ENCODE measurements around the gene TNS2.
"Not testable (repeated sequence)": the region's sequence is repeated elsewhere in the genome, so short reads cannot be mapped to it uniquely, and the experiment has no call there.

TNS2 gene

DNA sequence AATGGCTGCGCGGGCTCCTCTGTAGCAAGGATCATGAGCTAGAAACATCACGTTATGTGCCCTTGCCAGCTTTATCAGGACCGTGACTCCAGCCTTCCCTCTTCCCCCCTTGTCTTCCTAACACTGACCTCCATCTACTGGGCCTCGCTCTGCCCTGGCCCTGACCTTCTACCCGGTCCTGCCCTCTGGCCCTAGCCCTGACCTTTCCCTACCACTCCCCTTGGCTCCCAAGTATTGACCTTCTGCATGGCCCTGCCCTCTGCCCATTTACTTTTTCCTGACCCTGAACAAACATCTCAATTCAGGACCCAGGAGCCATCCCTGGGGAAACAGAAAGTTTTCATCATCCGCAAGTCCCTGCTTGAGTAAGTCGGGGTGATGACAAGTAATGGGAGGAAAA, 55.4 kb downstream of the TNS2 start:
- Mint-ChIP-seq H3K36me3 (ENCODE audit: low read depth) (no peaks in the 10 kb centered on the region), H3K4me1 (ENCODE audit: low read depth) (peaks cover 35% of the 10 kb centered on the region), H3K9me3 (no peaks in the 10 kb centered on the region), H3K4me3 (no peak overlapping the region), H3K27ac (no peak overlapping the region), H3K27me3 (no peaks in the 10 kb centered on the region)
- intact Hi-C loops (cut with micrococcal nuclease) = no loop called here

DNA sequence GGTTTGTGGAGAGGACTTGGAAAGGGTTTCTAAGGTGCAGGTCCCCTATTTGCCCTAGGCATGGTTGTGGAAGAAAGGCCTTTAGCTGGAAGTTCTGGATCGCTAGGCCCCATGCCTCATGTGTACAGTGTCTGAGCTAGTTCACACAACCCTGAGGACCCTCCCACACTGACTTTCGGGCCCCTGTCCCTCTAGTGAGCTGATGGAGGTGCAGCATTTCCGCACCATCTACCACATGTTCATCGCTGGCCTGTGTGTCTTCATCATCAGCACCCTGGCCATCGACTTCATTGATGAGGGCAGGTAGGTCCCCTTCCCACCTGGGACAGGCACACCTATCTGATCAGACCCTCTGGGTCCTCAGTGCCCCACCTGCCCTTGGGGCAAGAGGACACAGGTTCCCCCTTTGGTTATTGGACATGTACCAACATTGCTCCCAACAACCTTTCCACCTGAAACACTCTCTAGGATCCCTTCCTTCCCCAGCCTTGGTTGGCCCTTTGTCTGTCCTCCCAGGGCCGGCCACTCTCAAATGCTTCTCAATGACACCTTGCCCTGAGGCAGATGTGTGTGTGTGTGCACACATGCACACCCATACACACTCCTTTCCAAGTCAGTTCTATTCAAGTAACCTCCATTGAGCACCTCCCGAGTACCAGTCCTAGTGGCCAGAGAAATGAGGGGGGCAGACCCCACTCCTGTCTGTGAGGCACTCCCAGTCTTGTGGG, 56.0 kb downstream of the TNS2 start:
- Mint-ChIP-seq H3K4me3 (no peak overlapping the region), H3K4me1 (ENCODE audit: low read depth) (peaks cover 35% of the 10 kb centered on the region), H3K27me3 (no peaks in the 10 kb centered on the region), H3K36me3 (ENCODE audit: low read depth) (no peaks in the 10 kb centered on the region), H3K9me3 (no peaks in the 10 kb centered on the region), H3K27ac (no peak overlapping the region)
- intact Hi-C loops (cut with micrococcal nuclease) = no loop called here

DNA sequence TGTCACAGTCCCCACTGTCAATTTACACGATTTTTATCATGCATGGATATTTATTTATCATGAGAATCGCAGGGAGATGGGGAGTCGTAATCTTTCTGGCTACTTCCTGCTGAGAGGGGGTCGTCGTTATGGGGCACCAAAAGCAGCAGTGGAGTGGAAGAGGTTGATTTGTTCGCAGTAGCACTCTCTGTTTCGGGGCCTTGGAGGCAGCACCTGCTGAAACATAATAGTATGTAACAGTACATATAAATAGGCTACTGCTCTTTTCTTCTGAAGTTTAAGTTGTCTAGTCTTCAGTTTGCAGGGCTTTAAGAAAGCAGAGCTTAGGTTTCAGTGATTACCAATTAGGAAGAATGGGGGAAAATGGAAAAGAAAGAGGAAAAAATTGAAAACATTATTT, 57.3 kb downstream of the TNS2 start:
- Mint-ChIP-seq H3K9me3 (no peaks in the 10 kb centered on the region), H3K4me3 (no peak overlapping the region), H3K36me3 (ENCODE audit: low read depth) (no peaks in the 10 kb centered on the region), H3K27ac (no peak overlapping the region), H3K27me3 (no peaks in the 10 kb centered on the region), H3K4me1 (ENCODE audit: low read depth) (peaks cover 28% of the 10 kb centered on the region)
- intact Hi-C loops (cut with micrococcal nuclease) = no loop called here

DNA sequence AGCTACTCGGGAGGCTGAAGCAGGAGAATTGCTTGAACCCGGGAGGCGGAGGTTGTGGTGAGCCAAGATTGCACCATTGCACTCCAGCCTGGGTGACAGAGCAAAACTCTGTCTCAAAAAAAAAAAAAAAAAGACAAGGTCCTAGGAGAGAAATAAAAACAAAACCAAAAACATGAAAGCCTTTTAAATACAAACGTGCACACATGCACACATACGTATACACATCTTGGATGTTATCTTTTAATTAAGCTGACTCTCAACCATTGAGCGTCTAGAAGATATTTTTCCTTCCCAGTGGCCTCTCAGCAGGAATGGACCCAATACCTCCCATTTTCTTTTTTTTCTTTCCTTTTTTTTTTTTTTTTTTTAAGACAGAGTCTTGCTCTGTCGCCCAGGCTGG, 62.6 kb downstream of the TNS2 start:
- intact Hi-C loops (cut with micrococcal nuclease); H3K36me3 Mint-ChIP-seq (ENCODE audit: low read depth); H3K27me3 Mint-ChIP-seq; H3K27ac Mint-ChIP-seq; H3K4me3 Mint-ChIP-seq; H3K9me3 Mint-ChIP-seq: not testable (repeated sequence)
- H3K4me1 Mint-ChIP-seq (ENCODE audit: low read depth) = peaks cover 11% of the 10 kb centered on the region

DNA sequence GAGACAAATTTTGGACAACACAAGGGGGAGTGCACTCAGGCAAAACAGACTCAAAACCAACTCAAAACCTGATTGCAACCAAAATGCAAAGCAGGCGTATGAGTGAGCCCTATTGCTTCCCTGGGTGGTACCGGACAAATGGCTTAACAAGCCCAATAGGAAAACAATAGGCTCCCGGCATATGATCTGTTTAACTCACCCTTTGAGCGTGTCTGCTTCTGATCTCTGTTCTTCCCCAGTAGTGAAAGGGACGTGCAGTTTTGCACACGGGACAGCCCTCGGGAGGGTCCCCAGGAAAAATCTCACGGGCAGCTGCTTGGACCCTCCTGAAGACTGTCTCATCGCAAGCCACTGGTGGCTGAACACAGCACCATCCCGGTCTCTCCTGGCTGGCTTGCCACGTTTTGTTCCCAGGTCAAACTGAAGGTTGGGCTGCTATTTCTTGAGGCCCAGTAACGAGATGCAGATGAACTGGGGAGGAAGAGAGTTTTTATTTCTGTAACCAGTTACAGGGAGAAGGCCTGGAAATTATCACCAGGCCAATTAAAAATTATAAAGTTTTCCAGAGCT, 63.4 kb downstream of the TNS2 start:
- H3K27ac Mint-ChIP-seq = no peak overlapping the region
- intact Hi-C loops (cut with micrococcal nuclease) = no loop called here
- H3K9me3 Mint-ChIP-seq = no peaks in the 10 kb centered on the region
- no peaks in the 10 kb centered on the region for H3K27me3 Mint-ChIP-seq
- H3K4me3 Mint-ChIP-seq = no peak overlapping the region
- no peaks in the 10 kb centered on the region for H3K36me3 Mint-ChIP-seq (ENCODE audit: low read depth)
- peaks cover 11% of the 10 kb centered on the region for H3K4me1 Mint-ChIP-seq (ENCODE audit: low read depth)

DNA sequence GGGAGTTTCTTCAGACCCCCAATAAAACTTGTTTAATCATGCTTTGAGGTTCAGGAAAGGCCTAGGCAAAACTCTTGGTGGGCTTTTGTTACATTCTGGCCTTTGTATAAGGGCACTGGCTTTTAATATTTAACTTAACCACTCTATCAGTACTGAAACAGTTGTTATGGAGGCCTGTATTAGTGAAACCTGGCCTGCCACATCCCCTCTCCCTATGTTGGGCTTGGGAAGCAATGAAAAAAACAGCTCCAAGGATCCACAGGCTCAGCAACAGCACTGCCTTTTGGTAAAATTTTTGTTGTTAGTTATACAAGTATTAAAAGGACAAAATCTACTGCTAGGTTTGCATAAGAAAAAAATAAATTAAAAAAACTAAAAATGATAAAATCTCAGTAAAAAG, 64.1 kb downstream of the TNS2 start:
- Mint-ChIP-seq H3K27me3 (no peaks in the 10 kb centered on the region), H3K36me3 (ENCODE audit: low read depth) (no peaks in the 10 kb centered on the region), H3K9me3 (no peaks in the 10 kb centered on the region), H3K4me1 (ENCODE audit: low read depth) (peaks cover 11% of the 10 kb centered on the region), H3K4me3 (no peak overlapping the region), H3K27ac (no peak overlapping the region)
- intact Hi-C loops (cut with micrococcal nuclease) = no loop called here
